HG02798 (cell line): Measurements from ENCODE around the gene PANX3.
A peak's percentile ranks its signal among the peaks of the same experiment; 100 is the strongest.

Experiments used
- ATAC-seq: cut with Tn5 transposase; IDR thresholded peaks from one replicate; pipeline ENCODE4 v1.9.1; 2021; ENCODE audit warnings: mild to moderate bottlenecking; ENCODE audit not compliant: unreplicated experiment, poor library complexity

Gene PANX3

DNA sequence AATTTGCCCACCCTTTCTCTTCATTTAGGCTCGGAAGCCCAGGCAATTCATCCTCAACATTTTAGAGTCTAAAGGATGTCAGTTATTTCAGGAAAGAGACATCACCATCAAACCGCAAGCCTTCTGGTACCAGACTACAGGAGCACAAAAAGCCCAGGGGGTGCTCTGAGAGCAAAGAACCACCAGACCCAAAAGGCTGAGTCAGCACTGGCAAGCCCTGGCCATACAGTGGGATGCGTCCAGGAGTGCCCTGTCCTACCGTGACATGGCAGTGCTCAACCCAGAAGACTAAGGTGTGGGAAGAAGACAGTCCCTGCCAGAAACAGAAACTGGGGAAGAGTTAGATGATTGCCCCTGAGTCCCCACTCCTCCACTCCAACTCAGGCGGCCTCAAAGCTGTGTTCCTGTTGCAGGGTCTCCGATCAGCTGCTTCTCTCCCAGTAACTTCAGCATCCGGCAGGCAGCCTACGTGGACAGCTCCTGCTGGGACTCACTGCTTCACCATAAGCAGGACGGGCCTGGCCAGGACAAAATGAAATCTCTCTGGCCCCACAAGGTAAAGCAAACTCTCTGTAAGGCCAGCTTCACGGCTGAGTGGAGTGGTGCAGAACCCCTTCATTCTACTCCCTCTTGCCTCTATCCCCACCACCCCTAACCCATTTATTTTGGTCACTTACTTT lies 1.5 kb downstream of the PANX3 start:
- ATAC-seq: no peak

DNA sequence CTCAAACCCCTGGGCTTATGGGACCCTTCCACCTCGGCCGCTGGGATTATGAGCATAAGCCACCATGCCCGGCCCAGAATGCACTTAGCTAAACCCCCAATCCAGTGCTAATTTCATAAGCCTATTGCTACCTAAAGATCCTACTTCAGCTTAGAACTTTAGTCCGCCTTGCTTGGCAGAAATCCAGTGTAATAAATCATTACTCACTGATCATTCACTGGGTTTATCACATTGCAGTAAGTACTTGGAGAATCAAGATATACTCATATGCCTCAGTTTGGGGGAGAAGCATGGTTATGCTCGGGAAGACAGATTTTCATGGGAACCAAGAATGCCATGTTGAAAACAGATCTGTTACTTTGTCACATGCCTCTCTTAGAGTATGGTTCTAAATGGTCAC lies 7.6 kb downstream of the PANX3 start:
- ATAC-seq: no peak

DNA sequence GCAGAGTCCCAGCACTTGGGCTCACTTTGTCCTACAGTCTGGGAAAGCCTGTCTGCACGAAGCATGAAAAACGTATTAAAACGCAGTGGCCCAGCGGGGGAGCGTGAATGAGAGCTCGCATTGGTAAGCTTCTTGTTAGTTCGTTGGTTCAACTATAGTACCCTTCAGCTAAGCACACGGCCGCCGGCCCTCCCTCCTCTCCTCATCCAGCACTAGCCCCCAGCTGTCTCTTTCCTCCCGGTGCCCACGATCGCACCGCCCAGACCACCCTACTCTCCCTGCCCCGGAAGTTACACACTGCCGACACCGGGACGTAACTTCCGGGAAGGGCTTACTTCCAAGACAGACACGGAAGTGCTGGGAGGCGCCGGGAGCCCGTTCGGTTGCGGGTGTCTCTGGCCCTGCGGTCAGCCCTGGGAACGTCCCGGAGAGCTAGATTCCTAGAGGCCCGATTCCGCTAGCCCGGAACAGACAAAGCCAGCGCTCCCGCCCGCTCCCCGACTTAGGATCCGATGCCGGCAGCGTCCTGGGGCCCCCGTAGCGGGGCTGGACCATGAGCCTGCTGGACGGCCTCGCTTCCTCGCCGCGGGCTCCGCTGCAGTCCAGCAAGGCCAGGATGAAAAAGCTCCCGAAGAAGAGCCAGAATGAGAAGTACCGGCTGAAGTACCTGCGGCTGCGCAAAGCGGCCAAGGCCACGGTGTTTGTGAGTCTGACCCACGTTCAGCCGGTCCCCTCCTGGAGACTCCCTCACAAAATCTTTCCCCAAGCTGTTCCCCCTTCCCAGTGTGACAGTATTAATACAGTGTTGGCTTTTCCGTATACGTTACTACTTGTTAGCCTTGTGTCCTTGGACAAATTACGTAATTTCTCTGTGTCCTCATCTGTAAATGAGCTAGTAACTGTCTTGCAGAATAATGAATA lies 11.6 kb downstream of the PANX3 start, which contains the start of gene TBRG1:
TBRG1 (plus strand) TSS at position 334 of the 921 bp plus-strand sequence; CDS start at position 554, 220 bp downstream.
- ATAC-seq: peak; percentile 99

DNA sequence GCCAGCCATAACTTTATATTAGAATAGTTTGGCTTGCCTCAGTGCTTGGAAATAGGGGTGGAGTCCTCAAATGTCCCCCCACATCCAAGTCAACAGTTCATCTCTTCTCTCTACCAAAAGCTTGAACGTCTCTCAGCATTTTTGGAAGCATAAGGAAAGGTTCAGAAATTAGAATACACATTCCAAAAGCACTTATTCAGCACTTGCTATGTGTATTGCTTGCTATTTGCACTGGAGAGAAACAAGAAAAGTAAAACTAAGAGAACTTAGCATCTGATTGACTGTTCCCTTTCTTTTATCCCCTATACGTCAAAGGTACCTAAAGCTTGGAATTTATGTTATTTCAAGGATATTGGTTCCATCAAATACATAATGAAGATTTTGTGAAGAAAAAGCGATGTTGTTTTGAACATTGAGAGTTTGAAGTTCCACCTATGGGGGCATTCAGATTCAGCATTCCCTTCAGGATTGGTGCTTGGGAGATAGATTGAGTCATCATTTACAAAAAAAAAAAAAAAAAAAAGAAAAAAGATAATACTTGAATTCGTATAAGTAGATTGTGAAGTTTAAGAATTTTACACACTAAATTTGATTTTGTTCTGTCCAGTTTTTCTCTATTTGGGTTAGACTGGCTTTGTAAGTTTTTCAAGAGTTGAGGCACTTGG lies 12.8 kb downstream of the PANX3 start:
- ATAC-seq: no peak

DNA sequence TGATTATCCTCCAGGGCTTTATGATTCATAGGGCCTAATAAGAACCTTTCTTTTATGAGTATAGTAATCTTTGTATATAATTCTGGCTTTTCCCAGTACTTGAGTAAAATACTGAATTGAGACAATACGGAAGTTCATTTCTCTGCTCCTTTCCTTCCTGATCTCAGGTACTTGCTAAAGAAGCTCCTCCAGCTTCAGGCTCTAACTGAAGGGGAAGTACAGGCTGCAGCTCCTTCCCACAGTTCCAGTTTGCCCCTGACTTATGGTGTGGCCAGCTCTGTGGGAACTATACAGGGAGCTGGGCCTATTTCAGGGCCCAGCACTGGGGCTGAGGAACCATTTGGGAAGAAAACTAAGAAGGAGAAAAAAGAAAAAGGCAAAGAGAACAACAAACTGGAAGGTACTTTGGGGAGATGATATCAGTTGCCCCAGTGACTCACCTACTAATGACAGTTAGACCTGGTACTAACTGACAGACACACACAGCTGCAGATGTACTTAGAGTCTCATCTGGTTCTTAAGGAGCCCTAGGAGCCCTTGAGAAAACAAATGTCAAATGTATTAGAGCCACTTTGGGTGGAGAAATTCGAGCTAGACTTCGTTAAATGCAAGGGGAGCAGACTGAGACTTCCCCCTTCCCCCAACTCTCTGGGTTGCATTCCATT lies 14.4 kb downstream of the PANX3 start:
- no peak for ATAC-seq

DNA sequence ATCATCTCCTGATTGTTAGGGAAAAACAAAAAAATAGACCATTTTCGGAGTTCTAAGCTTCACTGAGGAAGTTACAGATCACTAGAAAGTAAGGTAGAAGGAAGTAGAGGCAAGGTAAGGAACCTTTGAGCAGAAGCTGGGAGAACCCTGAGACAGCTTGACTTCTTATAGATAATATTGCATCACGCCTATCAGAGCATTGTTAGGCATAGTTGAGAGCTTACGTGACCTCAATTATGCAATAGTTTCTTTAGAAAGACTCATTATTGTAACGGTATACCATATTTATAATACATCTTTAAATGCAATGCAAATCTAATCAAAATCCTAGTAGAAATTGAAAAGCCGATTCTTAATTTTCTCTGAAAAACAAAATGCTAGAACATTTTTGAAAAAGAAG lies 16.3 kb downstream of the PANX3 start:
- ATAC-seq: no peak

DNA sequence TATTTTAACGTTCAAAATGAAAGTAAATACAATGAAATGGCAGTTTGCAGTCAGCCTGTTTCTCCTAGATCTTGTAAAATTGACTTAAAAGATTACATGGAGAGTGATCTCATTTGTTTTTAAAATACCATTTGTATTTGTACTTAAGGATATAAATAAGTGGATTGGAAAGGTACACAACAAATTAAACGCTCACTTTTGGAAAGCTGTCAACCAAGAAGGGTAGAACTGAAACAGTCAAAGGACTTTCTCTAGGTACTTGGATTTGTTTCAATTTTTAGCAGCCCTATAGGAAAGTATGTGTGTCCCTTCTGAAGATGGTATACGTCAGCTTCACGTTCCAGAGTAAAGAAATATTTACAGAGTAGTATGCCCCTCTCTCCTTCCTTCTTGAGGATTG lies 18.7 kb downstream of the PANX3 start:
- no peak for ATAC-seq

DNA sequence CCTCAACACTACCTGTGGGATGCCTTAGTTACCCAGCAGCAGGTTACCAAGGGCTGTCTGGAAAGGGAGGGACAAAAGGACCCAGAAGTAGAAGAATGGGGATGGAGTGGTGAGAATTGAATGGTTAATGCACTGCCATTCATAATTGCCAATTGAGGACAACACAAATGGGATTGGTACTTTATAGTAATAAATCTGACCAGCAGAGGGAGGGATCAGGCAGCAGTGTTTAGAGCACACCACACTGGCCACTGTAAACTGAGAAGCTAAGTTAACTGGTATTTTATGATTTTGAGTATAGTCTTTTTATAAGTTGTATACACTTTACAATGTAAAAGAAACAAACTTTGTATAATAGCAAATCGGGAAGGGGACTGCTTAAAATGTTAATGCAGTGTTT lies 22.1 kb downstream of the PANX3 start:
- no peak for ATAC-seq

DNA sequence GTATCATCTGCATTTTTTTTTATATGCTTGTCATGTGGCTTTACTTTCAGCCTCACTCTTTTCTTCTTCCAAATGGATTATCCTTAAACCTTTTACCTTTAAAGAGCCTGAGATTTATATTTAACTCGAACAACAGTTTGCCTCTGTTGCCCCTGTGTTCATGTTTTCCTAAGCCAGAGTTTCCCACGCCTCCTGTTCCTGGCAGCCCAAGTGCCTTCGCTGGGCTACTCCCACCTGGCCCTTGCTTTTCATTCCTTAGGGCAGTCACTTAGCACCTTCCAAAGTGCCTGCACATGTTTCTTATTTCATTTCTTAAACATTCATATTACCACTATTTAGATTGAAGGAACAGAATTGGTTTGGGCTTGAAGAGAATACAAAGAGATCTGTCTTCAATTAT lies 24.7 kb downstream of the PANX3 start:
- no peak for ATAC-seq

DNA sequence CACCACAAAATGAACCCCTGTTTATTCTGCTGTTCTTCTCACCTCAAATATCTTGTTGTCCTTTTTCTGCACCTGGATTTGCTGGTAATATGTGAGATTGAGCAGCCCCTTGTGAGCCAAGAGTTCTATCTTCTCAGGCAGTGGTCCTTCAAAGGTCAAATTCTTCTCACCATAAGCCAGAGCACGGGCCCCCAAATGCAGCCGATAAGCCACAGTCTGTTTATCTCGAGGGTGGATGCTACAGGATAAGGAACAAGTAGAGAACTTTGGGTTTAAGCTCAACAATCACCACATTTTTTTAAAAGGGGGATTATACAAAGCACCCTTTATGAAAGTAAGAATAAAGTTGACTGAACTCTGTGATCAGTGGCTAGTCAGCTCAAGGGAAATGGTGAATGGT lies 27.3 kb downstream of the PANX3 start:
- no peak for ATAC-seq

DNA sequence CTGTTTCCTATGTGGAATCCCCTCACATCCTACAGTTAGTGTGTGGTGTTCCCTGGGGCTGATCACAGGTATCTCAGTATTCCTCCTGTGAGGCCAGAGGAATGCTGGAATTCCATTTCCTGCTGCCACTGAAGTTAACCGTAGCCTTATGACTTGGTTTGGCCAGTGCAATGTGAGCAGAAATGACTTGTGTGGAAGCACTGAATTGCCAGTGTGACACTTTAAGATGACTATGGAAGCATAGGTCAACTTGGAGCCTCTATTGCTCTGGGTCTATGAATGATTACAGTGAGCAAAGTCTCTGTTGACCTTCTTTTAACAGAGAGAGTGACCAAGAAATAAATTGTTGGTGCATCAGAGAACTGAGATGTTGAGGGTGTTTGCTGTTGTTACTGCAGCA lies 28.0 kb downstream of the PANX3 start:
- ATAC-seq: no peak

DNA sequence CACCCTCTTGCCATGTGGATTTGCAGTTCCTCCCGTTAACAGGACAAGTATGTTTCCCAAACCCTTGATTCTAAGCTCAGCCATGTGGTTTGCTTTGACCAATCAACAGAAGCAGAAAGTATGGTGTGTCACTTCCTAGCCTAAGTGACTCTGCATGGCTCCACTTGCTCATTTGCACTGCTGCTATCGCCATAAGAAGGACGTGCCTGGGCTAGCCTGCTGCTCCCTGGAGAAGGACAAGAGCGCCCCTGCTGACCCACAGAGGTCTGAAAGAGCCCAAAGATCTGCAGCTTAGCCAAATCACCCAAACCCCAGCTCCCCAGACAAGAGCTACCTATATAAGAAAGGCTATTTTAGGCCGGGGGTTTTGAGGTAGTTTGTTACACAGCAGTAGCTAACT lies 29.4 kb downstream of the PANX3 start:
- ATAC-seq: no peak

DNA sequence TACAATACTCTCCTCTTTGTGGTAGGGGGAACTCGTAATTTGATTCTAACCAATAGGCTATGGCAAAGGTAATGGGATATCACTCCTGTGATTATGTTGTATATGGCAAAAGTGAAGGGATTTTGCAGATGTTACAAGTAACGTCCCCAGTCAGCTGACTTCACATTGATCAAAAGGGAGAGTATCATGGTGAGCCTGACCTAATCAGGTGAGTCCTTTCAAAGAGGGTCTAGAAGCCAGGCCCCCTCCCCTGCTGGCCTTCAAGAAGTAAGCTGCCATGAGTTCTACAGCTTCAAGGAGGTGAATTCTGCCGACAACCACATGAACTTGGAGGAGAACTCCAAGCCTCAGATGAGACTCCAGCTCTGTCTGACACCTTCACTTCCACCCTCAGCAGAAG lies 31.4 kb downstream of the PANX3 start:
- no peak for ATAC-seq

DNA sequence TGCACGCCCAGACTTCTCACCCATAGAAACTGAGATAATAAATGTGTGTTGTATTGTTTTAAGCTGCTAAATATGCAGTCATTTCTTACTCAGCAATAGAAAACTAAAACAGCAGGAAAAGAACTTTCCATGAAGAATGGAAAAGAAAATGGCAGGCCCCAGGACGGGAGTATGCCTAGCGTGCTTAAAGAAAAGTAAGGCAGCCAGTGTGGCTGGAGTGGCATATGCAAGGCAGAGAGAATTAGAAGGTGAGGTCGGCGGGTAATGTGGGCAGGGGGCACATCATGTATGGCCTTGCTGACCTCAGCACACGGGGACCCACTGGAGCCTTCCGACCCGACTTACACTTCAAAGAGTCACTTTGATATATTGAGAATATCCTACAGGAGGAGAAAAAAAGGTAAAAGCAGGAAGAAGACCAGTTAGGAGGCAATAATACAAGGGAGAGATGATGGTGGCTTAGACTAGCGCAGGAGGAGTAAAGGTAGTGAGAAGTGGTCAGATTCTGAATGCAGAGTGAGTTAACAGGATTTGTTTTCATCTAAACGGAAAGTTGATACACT lies 31.9 kb downstream of the PANX3 start:
- no peak for ATAC-seq

DNA sequence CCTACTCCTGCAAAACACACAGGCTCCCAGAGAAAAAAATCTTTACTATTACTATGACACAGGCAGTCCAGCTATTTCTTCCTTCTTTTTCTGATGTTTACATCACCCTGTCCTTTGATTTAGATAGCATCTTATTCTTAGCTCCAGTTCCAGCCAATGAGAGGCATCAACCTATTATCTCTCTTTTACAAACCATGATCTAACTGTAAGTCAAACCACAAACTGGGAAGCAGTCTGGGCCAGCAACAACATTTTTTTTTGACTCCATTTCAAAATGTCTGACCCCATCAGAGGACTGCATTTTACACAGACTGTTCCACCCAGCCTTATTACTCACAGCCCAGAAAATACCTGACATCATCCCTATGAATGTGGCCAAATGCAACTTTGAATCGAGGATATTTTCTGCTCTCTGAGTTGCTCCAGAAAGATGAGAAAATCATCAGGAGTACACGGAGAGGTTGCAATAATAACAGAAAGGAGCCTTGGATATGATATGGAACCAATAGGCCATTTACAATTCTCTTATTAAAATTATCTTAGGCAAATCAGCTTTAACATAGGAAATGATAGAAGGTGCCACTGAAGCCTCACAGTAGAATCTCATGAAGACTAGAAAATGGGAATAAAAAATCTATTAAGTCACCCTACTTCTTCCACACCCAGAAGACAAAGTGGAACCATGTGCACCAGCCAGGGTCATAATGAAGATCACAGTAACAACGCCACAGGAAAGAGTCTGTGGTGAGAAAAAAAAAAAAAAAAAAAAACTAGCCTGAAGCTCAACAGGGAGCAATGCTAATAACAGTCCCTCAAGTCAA lies 32.6 kb downstream of the PANX3 start:
- no peak for ATAC-seq

DNA sequence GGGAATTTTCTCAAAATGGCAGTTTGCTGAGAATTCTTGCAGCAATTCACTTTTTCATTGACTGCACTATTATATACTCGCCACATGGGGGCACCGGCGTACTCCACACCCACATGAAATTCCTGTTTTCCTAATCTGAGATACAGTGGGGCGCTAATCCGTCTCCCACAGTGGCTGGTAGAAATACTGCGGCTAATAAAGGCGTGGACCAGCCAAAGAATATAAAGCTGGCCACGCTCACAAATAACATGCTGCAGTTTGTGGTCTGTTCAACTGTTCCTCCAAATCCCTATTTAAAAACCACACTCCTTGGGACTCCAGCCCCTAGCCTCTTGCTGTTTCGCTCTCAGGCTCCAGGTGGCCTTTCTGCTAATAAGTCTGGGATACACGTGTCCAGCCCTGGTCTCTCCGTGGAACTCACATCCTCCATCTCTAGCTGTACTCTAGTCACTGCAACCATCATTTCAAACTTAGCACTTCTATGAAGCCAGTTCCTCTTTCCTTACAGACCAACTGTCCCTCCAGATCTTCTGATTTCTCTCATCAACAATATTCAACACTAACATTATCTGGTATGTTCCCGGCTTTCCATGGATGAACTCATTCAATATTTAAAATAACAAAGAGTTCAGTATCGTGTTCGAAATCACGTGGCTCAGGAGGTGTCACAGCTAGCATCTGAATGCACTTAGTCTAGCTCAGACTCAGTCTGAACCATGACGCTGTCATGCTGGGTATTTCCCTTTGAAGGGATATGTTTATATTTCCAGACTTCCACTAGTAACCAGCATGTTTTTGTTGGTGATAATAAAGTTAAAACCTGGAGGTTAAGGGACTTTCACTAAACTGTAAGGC lies 33.4 kb downstream of the PANX3 start:
- peak; percentile 71 for ATAC-seq

DNA sequence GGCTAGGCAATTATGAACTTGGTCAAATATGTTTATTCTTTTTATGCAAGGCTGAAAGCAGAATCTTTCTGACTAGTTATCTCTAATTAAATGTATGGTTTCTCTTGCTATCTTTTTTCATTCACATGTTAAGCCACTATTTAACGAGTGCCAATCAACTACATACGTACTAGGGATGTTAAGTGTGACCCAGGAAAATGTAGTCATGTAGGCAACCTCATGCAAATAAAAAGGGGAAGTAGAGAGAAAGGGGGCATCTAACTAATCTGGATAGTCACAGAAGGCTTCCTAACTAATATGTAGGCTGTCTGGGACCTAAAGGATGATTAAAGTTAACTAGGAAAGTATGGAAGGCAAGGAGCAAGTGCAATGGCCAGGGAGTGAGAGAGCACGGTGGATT lies 34.9 kb downstream of the PANX3 start:
- ATAC-seq: no peak

DNA sequence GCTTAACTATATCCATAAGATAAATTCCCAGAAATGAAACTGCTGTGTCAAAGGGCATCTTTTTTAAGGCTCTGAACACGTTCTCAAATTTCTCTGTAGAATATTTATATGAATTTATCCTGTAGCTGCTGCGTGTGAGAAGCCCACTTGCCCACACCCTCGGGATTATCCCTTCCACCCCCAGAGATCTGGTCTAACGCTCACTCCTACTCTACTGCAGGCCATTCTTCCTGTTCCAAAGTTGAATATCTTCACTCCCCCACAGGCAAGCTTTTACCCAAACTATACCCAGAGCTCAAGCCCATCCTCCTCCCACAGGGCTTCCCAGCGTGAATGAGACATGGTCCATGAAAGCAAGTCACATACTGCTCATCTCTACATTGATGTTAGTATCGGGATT lies 37.4 kb downstream of the PANX3 start:
- ATAC-seq: no peak
